ENCODE data around the gene C2CD2. TPM values are rescaled to one million over a fixed set of nuclear protein-coding genes. Genes with fewer than 3 reads are reported as not detected.
A peak's percentile ranks its signal among the peaks of the same experiment; 100 is the strongest.

Gene C2CD2
- total RNA-seq, 1 experiment from 2014 or later = 21.7 TPM

DNA sequence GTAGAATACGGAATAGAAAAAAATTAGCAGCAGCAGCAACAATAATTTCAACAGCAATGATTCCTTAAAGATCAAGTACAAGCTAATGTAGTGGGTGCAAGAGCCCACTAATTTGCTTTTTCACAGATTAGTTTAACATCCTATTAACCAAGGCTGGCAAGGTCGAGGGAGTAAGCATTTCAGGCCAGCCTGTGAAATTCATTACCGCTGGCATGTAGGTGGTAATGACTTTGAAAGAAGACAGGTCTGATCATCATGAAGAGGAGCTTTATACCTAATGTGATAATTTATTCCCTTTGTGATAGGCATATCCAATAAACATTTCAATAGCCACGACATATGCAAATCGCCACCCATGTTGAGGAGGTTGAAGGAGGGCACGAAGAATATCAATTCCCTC lies 63.5 kb downstream of the C2CD2 start:
- no peak for DNase-seq (ENCODE audit: low read depth)

DNA sequence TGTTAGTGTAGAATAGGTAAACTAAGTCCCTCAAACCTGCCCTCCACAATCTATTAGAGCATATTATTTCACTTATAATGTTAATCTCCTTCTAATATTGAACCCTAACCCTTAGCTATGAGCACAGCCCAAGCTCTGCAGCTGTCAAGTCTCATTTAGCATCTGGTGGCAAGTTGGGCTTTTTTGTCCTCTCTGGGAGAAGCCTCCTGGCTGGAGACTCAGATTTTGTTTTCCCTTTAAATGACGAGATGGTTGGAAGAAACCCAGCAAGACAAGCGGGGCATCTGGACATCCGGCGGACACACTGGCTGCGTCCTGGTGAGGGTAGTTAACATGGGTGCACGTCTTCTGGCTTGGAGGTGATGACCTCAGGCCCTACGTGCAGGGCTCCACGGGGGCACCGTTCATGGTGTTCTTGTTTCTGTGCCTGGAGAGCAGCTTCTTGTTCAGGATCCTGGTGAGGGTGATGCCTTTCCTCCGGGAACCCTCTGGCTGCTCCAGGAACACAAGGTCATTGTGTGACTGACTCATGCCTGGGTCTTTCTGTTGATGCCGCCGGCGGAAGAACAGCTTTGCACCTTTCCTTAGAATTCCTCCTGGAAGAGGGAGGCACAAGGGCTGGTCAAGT lies 65.0 kb downstream of the C2CD2 start:
- DNase-seq (ENCODE audit: low read depth) = no peak

DNA sequence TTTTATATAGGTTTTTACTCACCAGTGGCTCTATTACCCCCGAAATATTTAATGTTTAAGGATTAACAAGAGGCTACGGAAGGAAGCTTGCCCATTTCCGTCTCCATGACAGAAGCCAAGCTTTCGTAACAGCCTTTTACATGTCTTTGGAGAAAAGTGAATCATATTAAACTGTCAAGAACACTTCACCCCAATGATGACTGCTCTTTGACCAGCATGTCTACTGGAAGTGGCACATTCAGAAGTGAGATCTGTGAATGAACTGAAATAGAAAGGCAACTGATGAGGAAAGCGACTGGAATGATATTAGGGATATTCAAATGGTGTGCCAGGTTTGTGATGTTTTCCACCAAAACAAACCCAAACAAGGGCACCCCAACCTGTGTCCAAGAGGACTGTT lies 66.2 kb downstream of the C2CD2 start:
- DNase-seq (ENCODE audit: low read depth) = no peak

DNA sequence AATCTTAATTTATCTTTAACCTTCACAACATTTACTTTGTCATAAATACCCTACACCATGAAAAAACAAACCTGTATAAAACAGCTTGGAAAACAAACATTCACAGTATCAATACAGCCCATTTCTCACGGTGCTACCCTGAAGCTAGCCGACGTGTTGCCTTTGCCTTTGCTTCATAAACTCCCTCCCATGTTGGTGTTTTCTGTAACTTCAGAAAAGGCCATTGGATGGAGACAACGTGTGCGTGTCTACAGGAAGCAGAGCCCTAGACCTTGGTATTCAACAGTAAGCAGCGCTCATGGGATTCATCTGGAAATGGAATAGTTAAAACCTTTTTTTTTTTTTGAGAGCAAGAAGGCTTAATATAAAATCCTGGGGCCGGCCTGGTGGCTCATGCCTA lies 67.5 kb downstream of the C2CD2 start:
- DNase-seq (ENCODE audit: low read depth) = no peak

DNA sequence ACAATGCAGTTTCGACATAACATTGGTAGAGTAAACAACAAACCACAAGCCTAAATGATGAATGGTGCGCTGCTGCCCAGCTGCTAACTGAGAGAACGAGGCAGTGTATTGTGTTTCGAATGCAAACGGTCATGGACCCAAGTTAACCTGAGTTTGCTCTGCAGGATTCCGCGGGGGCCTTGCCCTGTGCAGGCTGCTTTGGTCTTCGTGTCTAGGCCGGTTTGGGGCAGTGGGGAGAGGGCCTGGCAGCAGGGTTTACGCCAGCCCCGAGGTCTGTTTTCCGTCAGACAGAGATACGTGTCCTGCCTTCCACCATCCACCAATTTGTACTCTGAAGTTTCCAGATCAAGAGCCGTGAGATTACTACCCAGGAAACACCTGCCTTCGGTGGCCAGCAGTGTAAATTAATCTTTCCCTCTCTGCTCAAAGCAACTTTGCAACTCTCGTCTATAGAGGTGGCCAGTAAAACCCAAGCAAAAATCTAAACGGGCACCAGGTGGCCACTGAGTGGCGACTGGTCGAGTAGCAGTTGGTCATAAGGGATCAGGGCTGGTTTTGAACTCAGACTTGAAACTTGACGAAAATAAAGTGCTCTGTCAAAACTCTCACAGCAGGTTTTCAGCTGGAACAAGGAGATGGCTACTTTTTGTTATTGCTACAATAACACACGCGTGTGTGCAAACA lies 68.3 kb downstream of the C2CD2 start:
- no peak for DNase-seq (ENCODE audit: low read depth)

DNA sequence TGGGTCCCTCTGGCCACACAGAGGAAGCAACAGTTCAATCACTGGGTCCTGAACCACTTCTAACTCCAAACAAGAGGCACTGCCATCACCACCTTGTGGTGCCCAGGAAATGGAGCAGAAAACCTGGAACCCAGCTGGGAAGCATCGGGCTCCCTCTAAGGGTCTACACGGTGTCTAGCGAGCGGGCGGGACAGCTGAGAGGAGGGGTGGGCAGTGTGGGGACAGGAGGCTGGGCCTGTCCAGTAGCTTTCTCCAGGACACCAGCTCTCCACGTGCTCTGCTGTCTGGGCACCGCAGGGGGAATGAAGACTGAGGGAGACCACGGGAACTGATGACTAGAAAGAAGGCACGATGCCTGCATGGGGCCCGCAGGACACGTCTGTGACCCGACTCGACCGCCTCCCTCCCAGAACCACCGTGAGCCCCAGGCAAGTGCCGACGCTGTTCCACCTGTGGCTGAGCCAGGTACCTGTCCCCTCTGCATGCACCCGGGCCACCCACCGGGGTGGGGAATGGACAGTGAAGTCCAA lies 69.3 kb downstream of the C2CD2 start:
- no peak for DNase-seq (ENCODE audit: low read depth)

DNA sequence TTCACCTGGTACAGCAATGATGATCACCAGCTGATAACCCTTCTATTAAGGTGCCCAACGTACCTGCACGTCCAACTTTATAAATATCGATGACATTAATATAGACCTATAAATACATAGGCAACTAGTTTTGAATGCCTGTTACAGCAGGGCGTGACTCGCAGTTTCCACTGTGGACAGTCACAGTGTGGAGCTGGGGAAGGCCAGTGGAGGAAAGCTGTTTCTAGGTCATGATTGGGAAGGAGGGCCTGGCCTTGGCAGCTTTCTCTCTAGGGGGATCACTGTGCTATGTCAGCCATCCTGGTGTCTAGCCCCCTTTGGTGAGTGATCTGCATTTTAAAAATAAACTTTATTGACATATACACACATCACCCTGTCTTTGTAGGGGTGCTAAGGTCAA lies 70.2 kb downstream of the C2CD2 start:
- no peak for DNase-seq (ENCODE audit: low read depth)

DNA sequence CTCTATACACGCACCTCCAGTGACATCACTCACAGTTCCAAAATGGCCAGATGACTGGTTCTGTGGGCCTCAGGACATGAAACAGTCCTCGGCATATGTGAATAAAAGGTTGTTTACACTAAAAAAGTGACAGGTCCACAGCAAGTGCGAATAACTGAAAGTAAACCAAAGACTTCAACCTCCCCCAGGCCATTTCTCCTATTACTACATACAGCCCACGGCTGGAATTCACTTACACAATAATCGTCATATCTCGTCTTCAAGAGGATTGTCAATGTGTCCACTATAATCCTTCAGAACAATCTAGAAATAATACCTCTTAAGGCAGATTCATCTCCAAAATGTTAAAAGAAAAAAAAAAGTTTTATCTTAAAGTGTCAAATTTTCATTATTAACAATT lies 72.8 kb downstream of the C2CD2 start:
- DNase-seq (ENCODE audit: low read depth) = no peak

DNA sequence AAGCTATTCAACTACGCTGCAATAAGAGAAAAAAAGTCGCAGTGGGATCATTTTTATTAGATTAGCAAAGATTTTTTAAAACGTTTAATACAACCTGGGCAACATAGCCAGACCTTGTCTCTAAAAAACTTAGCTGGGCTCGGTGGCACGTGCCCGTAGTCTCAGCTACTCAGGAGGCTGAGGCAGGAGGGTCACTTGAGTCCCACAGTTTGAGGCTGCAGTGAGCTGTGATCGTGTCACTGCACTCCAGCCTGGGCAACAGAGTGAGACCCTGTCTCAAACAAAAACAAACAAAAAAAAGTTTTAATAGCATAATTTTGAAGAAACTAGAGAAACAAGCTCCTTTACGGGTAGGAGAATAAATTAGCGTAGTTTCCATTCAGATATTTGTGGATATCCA lies 73.7 kb downstream of the C2CD2 start:
- DNase-seq (ENCODE audit: low read depth) = no peak

DNA sequence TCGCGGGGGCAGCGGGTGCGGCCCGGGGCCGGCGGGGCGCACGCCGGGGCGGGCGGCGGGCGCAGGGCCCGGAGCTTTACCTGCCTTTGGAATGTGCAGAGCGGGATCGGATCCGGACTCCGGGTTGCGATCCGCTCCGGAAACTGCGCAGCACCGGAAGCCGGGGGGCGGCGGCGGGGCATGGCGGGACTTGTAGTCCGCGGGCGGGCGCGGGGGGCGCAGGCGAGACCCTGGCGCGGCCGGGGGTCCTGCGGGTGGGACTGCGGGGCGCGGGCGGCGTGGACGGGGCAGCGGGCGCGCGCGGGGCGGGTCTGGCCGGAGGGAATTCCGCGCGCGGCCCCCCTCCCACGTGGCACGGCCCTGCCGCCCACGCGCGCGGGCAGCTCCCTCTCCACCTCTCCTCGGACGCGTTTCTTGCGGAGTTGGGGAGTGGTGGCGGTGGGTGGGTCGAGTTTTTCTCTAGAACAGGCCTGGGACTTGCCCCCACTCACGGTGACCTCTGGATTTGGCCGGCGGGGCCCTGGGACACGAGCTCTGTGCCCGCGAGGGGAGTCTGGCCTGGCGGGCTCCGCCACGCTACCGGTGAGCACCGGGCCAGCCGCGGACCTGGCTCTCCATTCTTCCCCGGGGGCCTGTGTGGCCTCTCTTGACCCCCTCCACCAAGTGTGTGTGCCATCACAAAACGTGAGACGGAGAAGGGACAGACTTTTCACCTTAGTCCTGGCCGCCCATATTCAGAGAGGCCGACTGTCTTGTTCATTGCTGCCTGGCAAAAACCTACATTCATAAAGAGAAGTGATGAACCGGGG lies 74.4 kb downstream of the C2CD2 start, which contains the start of gene PRDM15:
Gene PRDM15 (minus strand): TSS at position 155 of the 809 bp plus-strand sequence. CDS start 18,981 bp downstream, outside the sequence.
- DNase-seq (ENCODE audit: low read depth) = peak; percentile 42

DNA sequence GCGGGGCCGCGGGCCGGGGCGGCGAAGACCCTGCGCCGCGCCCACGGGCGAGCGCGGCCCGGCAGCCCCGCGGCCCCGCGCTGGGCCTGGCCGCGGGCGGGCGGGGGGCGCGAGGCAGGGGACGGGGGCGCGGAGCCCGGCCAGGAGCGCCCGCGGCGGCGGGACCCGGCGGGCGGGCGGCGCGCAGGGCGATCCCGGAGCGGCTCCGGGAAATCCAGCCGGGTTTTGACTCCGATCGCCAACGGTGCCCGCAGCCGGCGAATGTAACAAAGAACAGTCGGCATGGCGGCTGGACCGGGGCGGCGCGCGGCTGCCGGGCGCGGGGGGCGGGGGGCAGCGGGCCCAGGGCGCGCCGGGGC lies 75.0 kb downstream of the C2CD2 start:
- DNase-seq (ENCODE audit: low read depth) = peak; percentile 52

DNA sequence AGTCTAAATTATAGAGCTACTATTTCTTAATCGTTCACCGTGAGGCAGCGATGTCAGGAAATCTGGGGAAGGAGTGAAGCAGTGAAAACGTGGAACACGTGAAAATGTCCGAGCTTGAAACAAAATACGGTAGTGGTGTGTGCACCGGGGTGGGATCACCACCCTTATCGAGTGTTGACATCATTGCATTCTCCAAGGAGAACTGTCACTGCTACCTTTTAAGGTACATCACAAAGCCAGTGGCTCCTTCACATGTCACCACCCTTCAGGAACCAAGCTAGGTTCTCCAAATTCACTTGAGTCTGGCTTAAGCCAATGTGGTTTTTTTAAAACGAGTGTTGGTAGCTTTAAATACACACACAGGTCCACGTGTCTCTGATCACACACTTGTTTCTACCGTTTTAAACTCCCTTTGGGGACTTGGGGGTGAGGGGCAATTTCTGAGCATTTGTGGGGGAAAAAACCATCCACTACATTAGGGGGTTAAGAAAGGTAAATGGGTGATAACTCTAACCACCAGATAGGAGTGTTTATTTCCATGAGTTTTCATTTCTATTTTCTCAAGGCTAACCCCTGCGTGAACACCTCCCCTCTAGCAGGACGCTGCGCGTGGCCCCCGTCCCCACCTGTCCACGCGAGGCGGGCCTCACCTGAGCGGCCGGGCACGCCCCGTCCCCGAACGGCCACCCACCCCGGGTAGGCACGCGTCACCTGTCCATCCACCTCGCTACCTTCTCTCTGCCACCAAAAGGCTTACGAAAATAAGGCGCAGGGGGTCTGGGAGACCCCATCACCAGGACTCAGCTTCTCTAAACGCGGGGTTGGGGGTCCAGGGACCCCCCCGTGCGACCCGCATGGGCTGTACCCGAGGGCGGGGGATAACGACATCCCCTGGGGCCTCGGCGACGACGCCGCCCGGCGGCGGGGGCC lies 75.7 kb downstream of the C2CD2 start:
- DNase-seq (ENCODE audit: low read depth) = peak; percentile 50

DNA sequence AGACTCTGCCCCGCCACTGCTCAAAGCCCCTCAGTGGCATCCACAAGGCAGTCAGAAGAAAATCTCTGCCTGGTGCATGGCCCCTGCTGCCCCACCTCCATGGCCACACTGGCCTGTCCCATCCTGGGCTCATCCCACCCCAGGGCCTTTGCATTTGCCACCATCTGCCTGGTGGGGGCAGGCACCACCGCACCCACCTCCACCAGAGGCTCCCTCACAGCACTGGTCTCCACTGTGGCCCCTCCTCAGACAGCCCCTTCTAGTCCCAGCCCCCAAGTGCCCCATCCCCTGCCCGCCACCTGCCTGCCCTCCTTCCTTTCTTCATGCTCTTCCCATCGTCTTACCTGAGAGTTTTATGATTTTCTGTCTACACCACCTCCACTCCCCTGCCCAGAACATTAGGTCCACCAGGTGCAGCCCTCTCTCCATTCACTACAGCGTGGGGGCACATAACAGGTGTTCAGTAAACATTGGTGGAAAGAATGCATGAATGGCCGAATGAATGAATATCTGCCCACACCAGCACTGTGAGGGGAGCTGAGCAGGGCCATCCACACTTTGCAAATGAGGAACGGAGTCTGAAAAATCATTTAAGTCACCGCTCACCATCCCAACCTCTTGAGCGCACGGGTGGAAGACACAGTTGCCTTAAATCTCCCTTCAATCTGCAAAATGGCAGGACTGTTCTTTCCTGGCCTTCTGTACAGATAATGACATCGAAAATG lies 76.7 kb downstream of the C2CD2 start:
- DNase-seq (ENCODE audit: low read depth) = no peak

DNA sequence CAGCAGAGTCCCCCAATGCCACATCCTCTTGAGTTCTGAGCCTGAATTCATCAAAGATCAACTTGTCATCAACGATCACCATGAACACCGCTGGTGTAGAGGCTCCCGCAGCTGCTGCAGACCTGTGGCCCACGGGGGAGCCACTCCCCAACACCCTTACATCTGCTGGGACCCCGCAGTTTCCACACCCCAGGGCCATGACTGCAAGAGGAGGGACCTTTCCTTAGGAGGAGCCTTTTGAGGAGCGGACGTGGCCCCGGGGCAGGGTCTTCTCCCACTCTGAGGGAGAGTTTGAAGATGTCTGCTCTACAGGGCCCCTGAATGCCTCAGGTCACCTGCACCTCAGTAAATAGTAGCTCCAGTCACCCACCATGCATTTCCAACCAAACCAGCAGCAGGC lies 77.4 kb downstream of the C2CD2 start:
- no peak for DNase-seq (ENCODE audit: low read depth)

DNA sequence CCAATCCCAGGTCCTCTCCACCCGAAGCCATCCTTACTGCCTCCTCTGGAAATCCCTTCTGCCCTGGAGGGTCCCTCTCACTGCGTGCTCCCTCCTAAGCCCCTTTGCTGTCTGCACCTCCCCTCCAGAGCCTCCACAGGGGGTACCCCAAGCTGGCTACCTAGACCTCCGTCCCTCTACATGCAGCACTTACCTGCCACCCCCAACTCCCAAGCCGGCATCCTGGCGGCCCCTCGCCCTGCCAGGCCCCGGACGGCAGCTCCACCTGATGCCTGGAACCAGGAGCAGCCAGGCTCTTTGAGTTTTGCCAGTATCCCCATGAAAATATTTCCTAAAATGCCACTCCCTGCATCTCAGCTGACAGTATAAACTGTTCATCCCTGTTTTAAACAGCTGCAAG lies 78.7 kb downstream of the C2CD2 start:
- no peak for DNase-seq (ENCODE audit: low read depth)

DNA sequence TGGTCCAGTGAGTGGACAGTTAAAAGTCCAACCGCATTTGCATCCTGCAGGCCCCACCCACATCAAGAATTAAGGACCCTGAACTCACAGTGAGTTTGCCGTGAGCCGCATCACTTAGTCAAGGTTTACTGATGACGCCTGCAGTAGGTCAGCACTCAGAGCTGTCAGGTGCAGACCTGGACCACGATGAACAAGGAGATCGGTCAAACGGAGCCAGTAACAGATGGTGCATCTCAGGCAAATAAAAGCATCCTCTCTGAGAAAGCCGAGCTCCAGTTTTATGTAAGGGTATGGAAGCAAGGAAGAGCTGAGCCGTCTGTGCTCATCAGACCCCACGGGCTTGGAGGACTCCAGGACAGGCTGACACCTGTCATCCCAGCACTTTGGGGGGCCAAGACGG lies 79.2 kb downstream of the C2CD2 start:
- no peak for DNase-seq (ENCODE audit: low read depth)

DNA sequence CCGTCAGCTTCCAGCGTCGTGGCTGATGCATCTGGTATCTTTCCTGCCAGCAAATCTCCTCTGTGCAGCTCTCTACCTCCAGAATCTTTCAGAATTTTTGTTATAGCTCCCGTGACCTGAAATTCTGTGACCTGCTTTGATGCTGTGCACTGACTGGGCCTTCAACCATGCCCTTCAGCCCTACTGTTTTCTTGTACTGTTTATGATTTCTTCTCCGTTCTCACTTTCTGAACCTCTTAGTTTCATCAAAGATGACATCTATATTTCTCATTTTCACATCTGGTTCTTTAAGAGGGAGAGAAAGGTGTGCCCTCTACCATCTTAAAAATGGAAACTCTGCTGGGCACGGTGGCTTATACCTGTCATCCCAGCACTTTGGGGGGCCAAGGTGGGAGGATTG lies 80.4 kb downstream of the C2CD2 start:
- no peak for DNase-seq (ENCODE audit: low read depth)

DNA sequence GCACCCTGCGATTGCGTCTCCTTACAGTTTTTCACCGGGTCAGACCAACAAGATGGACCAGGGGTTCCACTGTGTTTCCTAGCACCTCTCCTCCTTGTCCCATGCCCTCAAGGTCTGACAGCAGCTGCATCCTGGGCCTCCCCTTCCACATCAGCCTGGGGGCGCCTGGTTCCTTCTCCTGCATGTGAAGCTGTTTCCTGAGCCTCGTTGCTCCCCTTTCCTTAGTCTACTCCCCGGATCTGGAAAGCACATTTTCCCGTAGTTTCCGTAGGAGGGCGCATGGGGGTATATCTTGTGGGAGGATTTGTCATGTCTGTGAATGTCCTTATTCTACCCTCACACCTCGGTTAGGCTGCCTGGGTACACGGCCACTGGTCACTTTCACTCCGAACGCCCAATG lies 80.8 kb downstream of the C2CD2 start:
- DNase-seq (ENCODE audit: low read depth) = no peak

DNA sequence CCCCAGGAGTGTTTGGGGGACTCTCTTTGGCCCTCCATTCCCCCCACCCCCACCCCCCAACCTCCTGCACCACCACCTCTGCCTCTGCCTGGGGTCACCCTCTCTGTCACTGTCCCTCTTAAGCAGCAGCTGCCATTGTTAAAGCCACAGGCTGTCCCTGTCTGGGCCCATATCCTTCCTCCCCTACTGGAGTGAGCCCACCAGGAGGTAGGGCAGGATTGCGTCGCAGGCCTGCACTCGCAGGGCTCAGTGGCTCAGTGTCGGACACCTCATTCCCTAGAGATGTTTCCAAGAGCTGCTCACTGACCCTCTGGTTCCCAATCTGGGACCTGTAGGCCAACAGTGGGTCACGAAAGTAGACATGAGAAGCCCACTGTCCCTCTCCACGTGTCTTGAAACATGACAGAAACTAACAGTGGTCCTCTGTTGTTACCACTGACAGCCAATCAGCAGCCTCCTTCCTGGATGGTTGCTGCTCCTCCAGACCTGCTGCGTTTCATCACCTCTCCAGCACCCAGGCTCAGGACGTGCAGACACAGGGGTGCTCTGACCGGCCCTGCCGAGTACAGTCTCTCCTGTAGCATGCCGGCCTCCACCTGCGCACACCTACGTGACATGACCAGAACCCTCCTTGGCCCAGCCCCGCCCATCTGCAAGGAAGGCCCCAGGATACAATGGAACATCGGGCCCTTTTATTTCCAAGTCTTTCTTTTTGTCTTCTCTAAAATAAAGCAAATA lies 82.4 kb downstream of the C2CD2 start:
- no peak for DNase-seq (ENCODE audit: low read depth)

DNA sequence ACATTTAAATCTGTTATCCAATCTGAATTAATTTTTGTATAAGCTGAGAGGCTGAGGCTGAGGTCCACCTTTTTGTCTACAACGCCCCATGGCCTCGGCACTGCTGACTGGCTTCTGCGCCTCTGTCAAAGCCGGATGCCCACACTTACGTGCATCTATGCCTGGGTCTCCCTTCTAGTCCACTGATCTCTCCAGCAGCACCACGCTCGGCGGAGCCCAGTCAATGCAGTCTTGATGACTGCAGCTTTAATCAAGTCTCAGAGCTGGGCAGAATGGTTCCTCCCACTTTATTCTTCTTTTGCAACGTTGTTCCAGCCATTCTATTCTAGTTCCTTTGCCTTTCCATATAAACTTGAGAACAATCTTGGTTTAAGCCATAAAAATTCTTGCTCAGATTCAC lies 84.0 kb downstream of the C2CD2 start:
- no peak for DNase-seq (ENCODE audit: low read depth)

Data from HT1080 (cell line).